Measurements from ENCODE around the gene MAP3K21.

Gene MAP3K21

DNA sequence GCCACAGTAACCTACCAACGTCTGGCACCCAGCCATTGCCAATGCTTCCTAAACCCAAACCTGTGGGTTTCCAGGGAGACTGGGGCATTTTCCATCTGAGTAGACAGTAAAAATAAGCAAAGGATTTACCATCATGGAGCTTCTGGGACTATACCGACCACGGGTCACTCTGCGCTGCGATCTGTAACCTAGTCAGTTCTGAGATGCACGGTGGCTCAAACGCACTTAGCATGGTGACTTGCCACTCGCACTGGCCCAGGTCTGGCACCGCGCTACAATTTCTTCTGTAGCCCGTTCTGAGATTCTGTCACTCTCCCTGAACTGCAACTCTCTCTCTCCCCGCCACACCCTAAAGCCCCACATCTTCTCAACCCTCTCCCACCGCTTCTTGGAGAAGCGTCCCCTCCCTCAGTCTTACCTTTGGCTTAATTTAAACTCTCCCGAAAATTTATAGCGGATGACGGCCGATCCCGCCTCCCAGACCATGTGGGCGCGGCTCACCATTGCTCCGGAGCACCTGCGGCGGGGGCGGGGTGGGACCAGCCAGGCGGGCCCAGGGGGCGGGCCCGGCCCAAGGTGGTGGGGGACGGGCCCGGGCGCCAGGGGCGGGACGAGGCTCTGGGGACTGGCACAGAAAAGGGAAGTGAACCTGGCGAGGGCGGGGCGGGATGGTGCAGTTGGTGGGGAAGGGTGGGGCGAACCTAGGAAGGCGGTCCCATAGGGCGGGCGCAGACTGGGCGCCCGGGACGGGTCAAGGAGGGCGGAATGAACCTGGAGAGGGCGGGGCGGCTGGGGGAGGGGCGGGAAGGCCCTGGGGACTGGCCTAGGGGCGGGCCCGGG, 493 bp upstream of the MAP3K21 start (continued):
- TF ChIP-seq, protein P1, sequence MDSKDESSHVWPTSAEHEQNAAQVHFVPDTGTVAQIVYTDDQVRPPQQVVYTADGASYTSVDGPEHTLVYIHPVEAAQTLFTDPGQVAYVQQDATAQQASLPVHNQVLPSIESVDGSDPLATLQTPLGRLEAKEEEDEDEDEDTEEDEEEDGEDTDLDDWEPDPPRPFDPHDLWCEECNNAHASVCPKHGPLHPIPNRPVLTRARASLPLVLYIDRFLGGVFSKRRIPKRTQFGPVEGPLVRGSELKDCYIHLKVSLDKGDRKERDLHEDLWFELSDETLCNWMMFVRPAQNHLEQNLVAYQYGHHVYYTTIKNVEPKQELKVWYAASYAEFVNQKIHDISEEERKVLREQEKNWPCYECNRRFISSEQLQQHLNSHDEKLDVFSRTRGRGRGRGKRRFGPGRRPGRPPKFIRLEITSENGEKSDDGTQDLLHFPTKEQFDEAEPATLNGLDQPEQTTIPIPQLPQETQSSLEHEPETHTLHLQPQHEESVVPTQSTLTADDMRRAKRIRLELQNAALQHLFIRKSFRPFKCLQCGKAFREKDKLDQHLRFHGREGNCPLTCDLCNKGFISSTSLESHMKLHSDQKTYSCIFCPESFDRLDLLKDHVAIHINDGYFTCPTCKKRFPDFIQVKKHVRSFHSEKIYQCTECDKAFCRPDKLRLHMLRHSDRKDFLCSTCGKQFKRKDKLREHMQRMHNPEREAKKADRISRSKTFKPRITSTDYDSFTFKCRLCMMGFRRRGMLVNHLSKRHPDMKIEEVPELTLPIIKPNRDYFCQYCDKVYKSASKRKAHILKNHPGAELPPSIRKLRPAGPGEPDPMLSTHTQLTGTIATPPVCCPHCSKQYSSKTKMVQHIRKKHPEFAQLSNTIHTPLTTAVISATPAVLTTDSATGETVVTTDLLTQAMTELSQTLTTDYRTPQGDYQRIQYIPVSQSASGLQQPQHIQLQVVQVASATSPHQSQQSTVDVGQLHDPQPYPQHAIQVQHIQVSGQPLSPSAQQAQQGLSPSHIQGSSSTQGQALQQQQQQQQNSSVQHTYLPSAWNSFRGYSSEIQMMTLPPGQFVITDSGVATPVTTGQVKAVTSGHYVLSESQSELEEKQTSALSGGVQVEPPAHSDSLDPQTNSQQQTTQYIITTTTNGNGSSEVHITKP (tag by site-specific recombination; IDR thresholded peaks at IDR 0.05) = peak; percentile 95
- TF ChIP-seq ZNF488 (tag by site-specific recombination; IDR thresholded peaks at IDR 0.05) = no peak
- 0 out of 2 replicates have a peak, but pooled peaks have one; percentile 9 for TF ChIP-seq ZNF423 (tag by site-specific recombination; IDR thresholded peaks at IDR 0.05)
- no peak for TF ChIP-seq ZNF223 (tag by site-specific recombination; IDR thresholded peaks at IDR 0.05)
- no peak for TF ChIP-seq RBAK (tag by site-specific recombination; IDR thresholded peaks at IDR 0.05)
- peak; percentile 50; the same call in 1 of the 2 replicates for TF ChIP-seq ZNF561 (tag by site-specific recombination; IDR thresholded peaks at IDR 0.05; ENCODE audit: borderline replicate concordance)
- TF ChIP-seq ZNF132 (tag by site-specific recombination; IDR thresholded peaks at IDR 0.05; ENCODE audit: borderline replicate concordance) = no peak
- no peak for TF ChIP-seq ZNF654 (tag by site-specific recombination; IDR thresholded peaks at IDR 0.05; ENCODE audit: low read depth)
- no peak for TF ChIP-seq GLI2 (tag by site-specific recombination; IDR thresholded peaks at IDR 0.05; ENCODE audit: borderline replicate concordance, low read depth)
- no peak for TF ChIP-seq ZNF548 (tag by site-specific recombination; IDR thresholded peaks at IDR 0.05)
- TF ChIP-seq ZNF416 (tag by site-specific recombination; IDR thresholded peaks at IDR 0.05) = no peak
- TF ChIP-seq ZBTB48 (tag by site-specific recombination; IDR thresholded peaks at IDR 0.05) = peak; percentile 98
- peak; percentile 96 for TF ChIP-seq PATZ1 (tag by site-specific recombination; IDR thresholded peaks at IDR 0.05)
- TF ChIP-seq HOXA7 (CRISPR knock-in tag; IDR thresholded peaks at IDR 0.05; ENCODE audit: borderline replicate concordance) = no peak
- no peak for TF ChIP-seq ZNF510 (tag by site-specific recombination; IDR thresholded peaks at IDR 0.05; ENCODE audit: insufficient replicate concordance)
- TF ChIP-seq ZIC2 (tag by site-specific recombination; IDR thresholded peaks at IDR 0.05) = peak; percentile 30
- no peak for TF ChIP-seq PRDM6 (tag by site-specific recombination; IDR thresholded peaks at IDR 0.05)
- TF ChIP-seq ZNF302 (tag by site-specific recombination; IDR thresholded peaks at IDR 0.05; ENCODE audit: low read depth) = no peak
- TF ChIP-seq GLIS2 (tag by site-specific recombination; IDR thresholded peaks at IDR 0.05) = peak; percentile 91
- TF ChIP-seq, protein P2, sequence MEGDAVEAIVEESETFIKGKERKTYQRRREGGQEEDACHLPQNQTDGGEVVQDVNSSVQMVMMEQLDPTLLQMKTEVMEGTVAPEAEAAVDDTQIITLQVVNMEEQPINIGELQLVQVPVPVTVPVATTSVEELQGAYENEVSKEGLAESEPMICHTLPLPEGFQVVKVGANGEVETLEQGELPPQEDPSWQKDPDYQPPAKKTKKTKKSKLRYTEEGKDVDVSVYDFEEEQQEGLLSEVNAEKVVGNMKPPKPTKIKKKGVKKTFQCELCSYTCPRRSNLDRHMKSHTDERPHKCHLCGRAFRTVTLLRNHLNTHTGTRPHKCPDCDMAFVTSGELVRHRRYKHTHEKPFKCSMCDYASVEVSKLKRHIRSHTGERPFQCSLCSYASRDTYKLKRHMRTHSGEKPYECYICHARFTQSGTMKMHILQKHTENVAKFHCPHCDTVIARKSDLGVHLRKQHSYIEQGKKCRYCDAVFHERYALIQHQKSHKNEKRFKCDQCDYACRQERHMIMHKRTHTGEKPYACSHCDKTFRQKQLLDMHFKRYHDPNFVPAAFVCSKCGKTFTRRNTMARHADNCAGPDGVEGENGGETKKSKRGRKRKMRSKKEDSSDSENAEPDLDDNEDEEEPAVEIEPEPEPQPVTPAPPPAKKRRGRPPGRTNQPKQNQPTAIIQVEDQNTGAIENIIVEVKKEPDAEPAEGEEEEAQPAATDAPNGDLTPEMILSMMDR (tag by site-specific recombination; IDR thresholded peaks at IDR 0.05) = 0 out of 2 replicates have a peak, but pooled peaks have one; percentile 15
- no peak for TF ChIP-seq ZNF248 (tag by site-specific recombination; IDR thresholded peaks at IDR 0.05)
- TF ChIP-seq, protein P3, sequence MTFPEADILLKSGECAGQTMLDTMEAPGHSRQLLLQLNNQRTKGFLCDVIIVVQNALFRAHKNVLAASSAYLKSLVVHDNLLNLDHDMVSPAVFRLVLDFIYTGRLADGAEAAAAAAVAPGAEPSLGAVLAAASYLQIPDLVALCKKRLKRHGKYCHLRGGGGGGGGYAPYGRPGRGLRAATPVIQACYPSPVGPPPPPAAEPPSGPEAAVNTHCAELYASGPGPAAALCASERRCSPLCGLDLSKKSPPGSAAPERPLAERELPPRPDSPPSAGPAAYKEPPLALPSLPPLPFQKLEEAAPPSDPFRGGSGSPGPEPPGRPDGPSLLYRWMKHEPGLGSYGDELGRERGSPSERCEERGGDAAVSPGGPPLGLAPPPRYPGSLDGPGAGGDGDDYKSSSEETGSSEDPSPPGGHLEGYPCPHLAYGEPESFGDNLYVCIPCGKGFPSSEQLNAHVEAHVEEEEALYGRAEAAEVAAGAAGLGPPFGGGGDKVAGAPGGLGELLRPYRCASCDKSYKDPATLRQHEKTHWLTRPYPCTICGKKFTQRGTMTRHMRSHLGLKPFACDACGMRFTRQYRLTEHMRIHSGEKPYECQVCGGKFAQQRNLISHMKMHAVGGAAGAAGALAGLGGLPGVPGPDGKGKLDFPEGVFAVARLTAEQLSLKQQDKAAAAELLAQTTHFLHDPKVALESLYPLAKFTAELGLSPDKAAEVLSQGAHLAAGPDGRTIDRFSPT (tag by site-specific recombination; IDR thresholded peaks at IDR 0.05) = peak; percentile 83
- TF ChIP-seq SP3 (tag by site-specific recombination; IDR thresholded peaks at IDR 0.05) = peak; percentile 92
- TF ChIP-seq ZNF837 (tag by site-specific recombination; IDR thresholded peaks at IDR 0.05) = no peak
- TF ChIP-seq, protein P4, sequence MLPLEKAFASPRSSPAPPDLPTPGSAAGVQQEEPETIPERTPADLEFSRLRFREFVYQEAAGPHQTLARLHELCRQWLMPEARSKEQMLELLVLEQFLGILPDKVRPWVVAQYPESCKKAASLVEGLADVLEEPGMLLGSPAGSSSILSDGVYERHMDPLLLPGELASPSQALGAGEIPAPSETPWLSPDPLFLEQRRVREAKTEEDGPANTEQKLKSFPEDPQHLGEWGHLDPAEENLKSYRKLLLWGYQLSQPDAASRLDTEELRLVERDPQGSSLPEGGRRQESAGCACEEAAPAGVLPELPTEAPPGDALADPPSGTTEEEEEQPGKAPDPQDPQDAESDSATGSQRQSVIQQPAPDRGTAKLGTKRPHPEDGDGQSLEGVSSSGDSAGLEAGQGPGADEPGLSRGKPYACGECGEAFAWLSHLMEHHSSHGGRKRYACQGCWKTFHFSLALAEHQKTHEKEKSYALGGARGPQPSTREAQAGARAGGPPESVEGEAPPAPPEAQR (tag by site-specific recombination; IDR thresholded peaks at IDR 0.05) = no peak; the same call in 1 of the 2 replicates

Data from HEK293 (cell line).